Smooth muscle cell (in vitro differentiated cells): ENCODE data around the gene ZNF507. TPM values are rescaled to one million over a fixed set of nuclear protein-coding genes. Genes with fewer than 3 reads are reported as not detected.

Source experiments
- DNase-seq: peaks from one replicate; lab custom pipeline; 2025; ENCODE audit not compliant: unreplicated experiment; lab: John Stamatoyannopoulos, UW
- H2AFZ ChIP-seq: fragments of 200-600 bp; sonication (generic); 2 replicates; pipeline ENCODE4 v1.6.0; 2016; ENCODE audit warnings: antibody characterized with exemption, low read depth, mild to moderate bottlenecking
- H3F3A ChIP-seq: fragments of 200-600 bp; sonication (generic); 2 replicates; pipeline ENCODE4 v1.6.0; 2017; ENCODE audit warnings: antibody characterized with exemption, low read depth
- H3K27ac ChIP-seq: fragments of 200-600 bp; sonication (generic); 2 replicates; pipeline ENCODE4 v1.5.1; 2016; ENCODE audit warnings: low read depth, mild to moderate bottlenecking
- H3K27me3 ChIP-seq: fragments of 200-600 bp; sonication (generic); 2 replicates; pipeline ENCODE4 v1.6.1; 2016; ENCODE audit warnings: low read depth, mild to moderate bottlenecking
- H3K36me3 ChIP-seq: fragments of 200-600 bp; sonication (generic); 2 replicates; pipeline ENCODE4 v1.5.1; 2016; ENCODE audit warnings: low read depth
- H3K4me1 ChIP-seq: fragments of 200-600 bp; sonication (generic); 2 replicates; pipeline ENCODE4 v1.5.1; 2016; ENCODE audit warnings: low read depth
- H3K4me2 ChIP-seq: fragments of 200-600 bp; sonication (generic); 2 replicates; pipeline ENCODE4 v1.6.0; 2016; ENCODE audit warnings: mild to moderate bottlenecking
- H3K4me3 ChIP-seq: fragments of 200-600 bp; sonication (generic); 2 replicates; pipeline ENCODE4 v1.5.1; 2016; ENCODE audit warnings: mild to moderate bottlenecking
- H3K79me2 ChIP-seq: fragments of 200-600 bp; sonication (generic); 2 replicates; pipeline ENCODE4 v1.6.0; 2016; ENCODE audit warnings: low read depth, mild to moderate bottlenecking
- H3K9ac ChIP-seq: fragments of 200-600 bp; sonication (generic); 2 replicates; pipeline ENCODE4 v1.6.0; 2016; ENCODE audit warnings: low read depth
- H3K9me3 ChIP-seq: fragments of 200-600 bp; sonication (generic); replicated peaks from 2 replicates; pipeline ENCODE4 v1.5.1; 2016; ENCODE audit warnings: low read depth
- H4K20me1 ChIP-seq: fragments of 200-600 bp; sonication (generic); 2 replicates; pipeline ENCODE4 v1.6.0; 2016; ENCODE audit warnings: low read depth
- CTCF ChIP-seq: fragments of 200-600 bp; sonication (generic); IDR thresholded peaks from 2 replicates; pipeline ENCODE4 v1.5.1; 2017; ENCODE audit warnings: borderline replicate concordance, mild to moderate bottlenecking, antibody characterized with exemption; ENCODE audit not compliant: insufficient read depth, poor library complexity, severe bottlenecking
- WGBS: methylation state at CpG from one replicate; pipeline ENCODE4 v1.1.7; 2016; ENCODE audit warnings: low lambda C conversion rate; 5-methylcytosine and 5-hydroxymethylcytosine counted together
- polyA plus RNA-seq: library from polyadenylated mRNA; unstranded; fragments of >200 nt; fragmentation: Nextera tagmentation; extraction: Ambion mirVana; gene quantifications from 2 replicates; pipeline ENCODE4 v1.2.1, GENCODE V29; 2016
- total RNA-seq: library from RNA; depleted of rRNA; stranded (reverse); fragments of >200 nt; gene quantifications from 2 replicates; pipeline ENCODE4 v1.2.3, GENCODE V29; 2014

The ZNF507 gene
- total and polyA plus RNA-seq, 2 experiments from 2014 or later = 4.4 to 8.0 TPM

- Histone ChIP-seq H3K4me2 (no peak overlapping the region), H2AFZ (no peak overlapping the region), H3K27me3 (no peaks in the 10 kb centered on the region), H3F3A (no peaks in the 10 kb centered on the region), H3K9ac (no peak overlapping the region), H3K27ac (no peak overlapping the region), H3K79me2 (peaks cover 31% of the 10 kb centered on the region), H3K4me1 (peaks cover 8% of the 10 kb centered on the region), H3K9me3 (no peaks in the 10 kb centered on the region), H3K4me3 (peak overlapping the region; percentile 12), H4K20me1 (peaks cover 29% of the 10 kb centered on the region), H3K36me3 (peaks cover 3% of the 10 kb centered on the region)
- no peak for DNase-seq
- TF ChIP-seq CTCF = no peak
- 87% methylated on average over 3 of the region's 3 CpGs for WGBS
These were observed 5.1 kb downstream of the ZNF507 start for GRCh38 chr19:32350471-32350865.

DNA sequence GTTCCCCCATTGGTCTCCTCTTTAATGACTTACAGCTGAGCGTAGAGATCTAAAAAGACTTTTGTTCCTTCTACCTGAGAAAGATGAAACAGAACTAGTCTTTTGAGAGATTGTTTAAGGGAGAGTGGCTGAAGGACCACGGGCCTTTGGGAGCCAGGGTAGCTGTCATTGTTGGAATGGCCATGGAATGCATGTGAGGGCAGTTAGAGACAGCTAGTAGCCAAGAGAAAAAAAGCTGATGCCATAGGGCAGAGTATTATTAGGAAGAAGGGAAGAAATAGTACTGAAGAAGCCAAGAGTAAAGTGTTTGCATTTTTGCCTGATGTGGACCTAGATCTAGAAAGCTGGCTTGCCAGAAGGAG lies 5.6 kb downstream of the ZNF507 start:
- DNase-seq = no peak
- Histone ChIP-seq H3K4me3 (no peak overlapping the region), H3K9ac (no peak overlapping the region), H3F3A (no peaks in the 10 kb centered on the region), H3K4me2 (no peak overlapping the region), H4K20me1 (peaks cover 34% of the 10 kb centered on the region), H3K79me2 (peaks cover 30% of the 10 kb centered on the region), H2AFZ (no peak overlapping the region), H3K4me1 (peaks cover 8% of the 10 kb centered on the region), H3K36me3 (peaks cover 3% of the 10 kb centered on the region), H3K9me3 (no peaks in the 10 kb centered on the region), H3K27ac (no peak overlapping the region), H3K27me3 (no peaks in the 10 kb centered on the region)
- TF ChIP-seq CTCF = no peak
- 99% methylated on average over 2 of the region's 2 CpGs for WGBS

GRCh38 chr19:32352241-32352630 lies 6.8 kb downstream of the ZNF507 start:
- H3K4me3 ChIP-seq = no peak overlapping the region
- H3K79me2 ChIP-seq = peaks cover 17% of the 10 kb centered on the region
- no peaks in the 10 kb centered on the region for H3K27me3 ChIP-seq
- H3K4me2 ChIP-seq = no peak overlapping the region
- peaks cover 3% of the 10 kb centered on the region for H3K36me3 ChIP-seq
- no peaks in the 10 kb centered on the region for H3K4me1 ChIP-seq
- H3K9me3 ChIP-seq = no peaks in the 10 kb centered on the region
- no peak overlapping the region for H3K27ac ChIP-seq
- H3K9ac ChIP-seq = no peak overlapping the region
- no peaks in the 10 kb centered on the region for H3F3A ChIP-seq
- TF ChIP-seq CTCF = no peak
- no peak for DNase-seq
- 100% methylated on average over 1 of the region's 1 CpG for whole genome bisulfite sequencing
- peaks cover 39% of the 10 kb centered on the region for H4K20me1 ChIP-seq
- H2AFZ ChIP-seq = no peak overlapping the region

DNA sequence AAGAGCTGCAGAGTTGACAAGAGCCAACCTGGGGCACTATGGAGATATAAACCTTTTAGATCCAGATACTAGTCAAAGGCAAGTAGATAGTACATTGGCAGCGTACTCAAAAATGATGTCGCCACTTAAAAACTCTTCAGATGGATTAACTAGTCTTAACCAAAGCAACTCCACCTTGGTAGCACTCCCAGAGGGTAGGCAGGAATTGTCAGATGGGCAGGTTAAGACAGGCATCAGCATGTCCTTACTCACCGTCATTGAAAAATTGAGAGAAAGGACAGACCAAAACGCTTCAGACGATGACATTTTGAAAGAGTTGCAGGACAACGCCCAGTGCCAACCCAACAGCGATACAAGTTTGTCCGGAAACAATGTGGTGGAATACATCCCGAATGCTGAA lies 8.9 kb downstream of the ZNF507 start:
- Histone ChIP-seq H3K4me2 (no peak overlapping the region), H2AFZ (no peak overlapping the region), H3K9ac (no peak overlapping the region), H3K36me3 (peaks cover 15% of the 10 kb centered on the region), H3K27ac (no peak overlapping the region), H3F3A (no peaks in the 10 kb centered on the region), H4K20me1 (peaks cover 47% of the 10 kb centered on the region), H3K9me3 (no peaks in the 10 kb centered on the region), H3K27me3 (no peaks in the 10 kb centered on the region), H3K4me1 (no peaks in the 10 kb centered on the region), H3K4me3 (no peak overlapping the region), H3K79me2 (peaks cover 5% of the 10 kb centered on the region)
- no peak for DNase-seq
- no peak for TF ChIP-seq CTCF
- 94% methylated on average over 9 of the region's 9 CpGs for WGBS
